GM21367 (cell line): ENCODE results near the gene GPR143.

Source experiments
- ATAC-seq: cut with Tn5 transposase; IDR thresholded peaks from one replicate; pipeline ENCODE4 v1.9.1; 2021; ENCODE audit not compliant: unreplicated experiment

The GPR143 gene

GRCh38 chrX:9676306-9676705 is 89.3 kb downstream of the GPR143 start:
- ATAC-seq: no peak
